ENCODE data around the gene FAM193A. TPM values are rescaled to one million over a fixed set of nuclear protein-coding genes. Genes with fewer than 3 reads are reported as not detected.
"Not testable (repeated sequence)": the region's sequence is repeated elsewhere in the genome, so short reads cannot be mapped to it uniquely, and the experiment has no call there.

Gene FAM193A
- total RNA-seq, 1 experiment from 2014 or later, result 38.2 TPM

- H3K36me3 ChIP-seq (ENCODE audit: insufficient read depth, low read length, poor library complexity, severe bottlenecking), result peaks cover 74% of the 10 kb centered on the region
- TF ChIP-seq EZH2 (IDR thresholded peaks at IDR 0.05; ENCODE audit: borderline replicate concordance, low read depth, low read length, poor library complexity, severe bottlenecking) (no peak), CTCF (conservative IDR thresholded peaks at IDR 0.05; ENCODE audit: low read depth, low read length) (no peak)
- no peaks in the 10 kb centered on the region for H3K9me3 ChIP-seq (ENCODE audit: low read depth, low read length, poor library complexity, severe bottlenecking)
- DNase-seq (ENCODE audit: low spot score), result no peak
- H3K27ac ChIP-seq (ENCODE audit: low read depth, low read length, poor library complexity, severe bottlenecking), result no peak overlapping the region
- no peaks in the 10 kb centered on the region for H3K27me3 ChIP-seq (replicated peaks; ENCODE audit: insufficient read depth, low read depth, low read length, poor library complexity)
- H3K4me3 ChIP-seq (ENCODE audit: low read depth, low read length, poor library complexity, severe bottlenecking), result no peak overlapping the region
- intact Hi-C loops (cut with micrococcal nuclease; ENCODE audit: unreplicated experiment), result no loop called here
- no peaks in the 10 kb centered on the region for H3K4me1 ChIP-seq (ENCODE audit: insufficient read depth, low read length, poor library complexity, severe bottlenecking)
- ChIA-PET CTCF (no interaction called here), POLR2A (ENCODE audit: low non-redundant PET) (no interaction called here)
- BruUV-seq (replicated peaks), result no TSS peak
Measured at GRCh38 chr4:2510351-2511259, 25.8 kb upstream of the FAM193A start.

GRCh38 chr4:2511645-2512131 lies 24.8 kb upstream of the FAM193A start:
- no peak overlapping the region for H3K4me3 ChIP-seq (ENCODE audit: low read depth, low read length, poor library complexity, severe bottlenecking)
- H3K27me3 ChIP-seq (replicated peaks; ENCODE audit: insufficient read depth, low read depth, low read length, poor library complexity), result no peaks in the 10 kb centered on the region
- H3K4me1 ChIP-seq (ENCODE audit: insufficient read depth, low read length, poor library complexity, severe bottlenecking), result no peaks in the 10 kb centered on the region
- intact Hi-C loops (cut with micrococcal nuclease; ENCODE audit: unreplicated experiment), result no loop called here
- H3K9me3 ChIP-seq (ENCODE audit: low read depth, low read length, poor library complexity, severe bottlenecking), result no peaks in the 10 kb centered on the region
- CTCF ChIA-PET, result interaction anchor here (0.5 to 0.7 kb wide), 2 partner anchors 19 to 153 kb away, joined by 3 to 4 read pairs; no protein-coding TSS in a partner anchor
- peaks cover 68% of the 10 kb centered on the region for H3K36me3 ChIP-seq (ENCODE audit: insufficient read depth, low read length, poor library complexity, severe bottlenecking)
- no peak for TF ChIP-seq CTCF (conservative IDR thresholded peaks at IDR 0.05; ENCODE audit: low read depth, low read length)
- TF ChIP-seq EZH2 (IDR thresholded peaks at IDR 0.05; ENCODE audit: borderline replicate concordance, low read depth, low read length, poor library complexity, severe bottlenecking), result no peak
- POLR2A ChIA-PET (ENCODE audit: low non-redundant PET), result no interaction called here
- no peak overlapping the region for H3K27ac ChIP-seq (ENCODE audit: low read depth, low read length, poor library complexity, severe bottlenecking)
- no peak for DNase-seq (ENCODE audit: low spot score)
- BruUV-seq (replicated peaks), result no TSS peak

GRCh38 chr4:2512396-2513135 lies 23.9 kb upstream of the FAM193A start:
- Histone ChIP-seq H3K36me3 (ENCODE audit: insufficient read depth, low read length, poor library complexity, severe bottlenecking) (peaks cover 59% of the 10 kb centered on the region), H3K4me3 (ENCODE audit: low read depth, low read length, poor library complexity, severe bottlenecking) (no peak overlapping the region), H3K27me3 (replicated peaks; ENCODE audit: insufficient read depth, low read depth, low read length, poor library complexity) (no peaks in the 10 kb centered on the region), H3K9me3 (ENCODE audit: low read depth, low read length, poor library complexity, severe bottlenecking) (no peaks in the 10 kb centered on the region), H3K27ac (ENCODE audit: low read depth, low read length, poor library complexity, severe bottlenecking) (no peak overlapping the region), H3K4me1 (ENCODE audit: insufficient read depth, low read length, poor library complexity, severe bottlenecking) (no peaks in the 10 kb centered on the region)
- no TSS peak for BruUV-seq (replicated peaks)
- no peak for DNase-seq (ENCODE audit: low spot score)
- ChIA-PET POLR2A (ENCODE audit: low non-redundant PET) (no interaction called here), CTCF (interaction anchor here (0.5 to 0.7 kb wide), 2 partner anchors 18 to 154 kb away, joined by 3 to 4 read pairs; no protein-coding TSS in a partner anchor)
- intact Hi-C loops (cut with micrococcal nuclease; ENCODE audit: unreplicated experiment), result no loop called here
- TF ChIP-seq CTCF (conservative IDR thresholded peaks at IDR 0.05; ENCODE audit: low read depth, low read length) (no peak), EZH2 (IDR thresholded peaks at IDR 0.05; ENCODE audit: borderline replicate concordance, low read depth, low read length, poor library complexity, severe bottlenecking) (no peak)

- not testable (repeated sequence) for H3K27me3 ChIP-seq (replicated peaks; ENCODE audit: insufficient read depth, low read depth, low read length, poor library complexity); H3K27ac ChIP-seq (ENCODE audit: low read depth, low read length, poor library complexity, severe bottlenecking); BruUV-seq (replicated peaks)
Measured at GRCh38 chr4:2514193-2514592, 22.3 kb upstream of the FAM193A start.

GRCh38 chr4:2514944-2515343 lies 21.5 kb upstream of the FAM193A start:
- POLR2A ChIA-PET (ENCODE audit: low non-redundant PET), result not testable (repeated sequence)

More at GRCh38 chr4:2514193-2514592, 22.3 kb upstream of the FAM193A start:
- DNase-seq (ENCODE audit: low spot score); H3K4me1 ChIP-seq (ENCODE audit: insufficient read depth, low read length, poor library complexity, severe bottlenecking); CTCF ChIA-PET; POLR2A ChIA-PET (ENCODE audit: low non-redundant PET); H3K9me3 ChIP-seq (ENCODE audit: low read depth, low read length, poor library complexity, severe bottlenecking); H3K4me3 ChIP-seq (ENCODE audit: low read depth, low read length, poor library complexity, severe bottlenecking); intact Hi-C loops (cut with micrococcal nuclease; ENCODE audit: unreplicated experiment): not testable (repeated sequence)
- peaks cover 50% of the 10 kb centered on the region for H3K36me3 ChIP-seq (ENCODE audit: insufficient read depth, low read length, poor library complexity, severe bottlenecking)

More at GRCh38 chr4:2514944-2515343, 21.5 kb upstream of the FAM193A start:
- H3K4me1 ChIP-seq (ENCODE audit: insufficient read depth, low read length, poor library complexity, severe bottlenecking); H3K27ac ChIP-seq (ENCODE audit: low read depth, low read length, poor library complexity, severe bottlenecking); intact Hi-C loops (cut with micrococcal nuclease; ENCODE audit: unreplicated experiment); BruUV-seq (replicated peaks); DNase-seq (ENCODE audit: low spot score); H3K27me3 ChIP-seq (replicated peaks; ENCODE audit: insufficient read depth, low read depth, low read length, poor library complexity); H3K9me3 ChIP-seq (ENCODE audit: low read depth, low read length, poor library complexity, severe bottlenecking); CTCF ChIA-PET; H3K4me3 ChIP-seq (ENCODE audit: low read depth, low read length, poor library complexity, severe bottlenecking): not testable (repeated sequence)
- H3K36me3 ChIP-seq (ENCODE audit: insufficient read depth, low read length, poor library complexity, severe bottlenecking), result peaks cover 43% of the 10 kb centered on the region
